IMR-90 (cell line): ENCODE data around the gene MTCL1.

Experiments used
- CEBPB ChIP-seq: IDR thresholded peaks from 2 replicates; pipeline ENCODE4 v1.6.1; 2012; ENCODE audit warnings: low read depth, low read length, improper control_type of control experiment
- MAZ ChIP-seq: IDR thresholded peaks from 2 replicates; pipeline ENCODE4 v1.6.1; 2012; ENCODE audit warnings: low read depth, mild to moderate bottlenecking, low read length, improper control_type of control experiment, moderate library complexity, borderline replicate concordance
- POLR2A ChIP-seq: IDR thresholded peaks from 2 replicates; pipeline ENCODE4 v1.6.1; 2012; ENCODE audit warnings: mild to moderate bottlenecking, low read depth, low read length
- RAD21 ChIP-seq: IDR thresholded peaks from 2 replicates; pipeline ENCODE4 v1.6.1; 2012; ENCODE audit warnings: low read length, improper control_type of control experiment
- RFX5 ChIP-seq: IDR thresholded peaks from 2 replicates; pipeline ENCODE4 v1.8.0; 2012; ENCODE audit warnings: low read depth, mild to moderate bottlenecking, low read length, moderate library complexity
- SMC3 ChIP-seq: fragments of 150-350 bp; IDR thresholded peaks from 2 replicates; pipeline ENCODE4 v1.6.1; 2016; ENCODE audit warnings: low read depth, mild to moderate bottlenecking, antibody characterized with exemption, low read length, moderate library complexity
- TF ChIP-seq, protein P1 (sequence below): conservative IDR thresholded peaks from 2 replicates; pipeline ENCODE4 v1.5.1; 2012; ENCODE audit warnings: mild to moderate bottlenecking, low read depth, low read length, improper control_type of control experiment

GRCh38 chr18:8754995-8755960, 49.9 kb downstream of the MTCL1 start:
- TF ChIP-seq POLR2A: no peak
- TF ChIP-seq, protein P1, sequence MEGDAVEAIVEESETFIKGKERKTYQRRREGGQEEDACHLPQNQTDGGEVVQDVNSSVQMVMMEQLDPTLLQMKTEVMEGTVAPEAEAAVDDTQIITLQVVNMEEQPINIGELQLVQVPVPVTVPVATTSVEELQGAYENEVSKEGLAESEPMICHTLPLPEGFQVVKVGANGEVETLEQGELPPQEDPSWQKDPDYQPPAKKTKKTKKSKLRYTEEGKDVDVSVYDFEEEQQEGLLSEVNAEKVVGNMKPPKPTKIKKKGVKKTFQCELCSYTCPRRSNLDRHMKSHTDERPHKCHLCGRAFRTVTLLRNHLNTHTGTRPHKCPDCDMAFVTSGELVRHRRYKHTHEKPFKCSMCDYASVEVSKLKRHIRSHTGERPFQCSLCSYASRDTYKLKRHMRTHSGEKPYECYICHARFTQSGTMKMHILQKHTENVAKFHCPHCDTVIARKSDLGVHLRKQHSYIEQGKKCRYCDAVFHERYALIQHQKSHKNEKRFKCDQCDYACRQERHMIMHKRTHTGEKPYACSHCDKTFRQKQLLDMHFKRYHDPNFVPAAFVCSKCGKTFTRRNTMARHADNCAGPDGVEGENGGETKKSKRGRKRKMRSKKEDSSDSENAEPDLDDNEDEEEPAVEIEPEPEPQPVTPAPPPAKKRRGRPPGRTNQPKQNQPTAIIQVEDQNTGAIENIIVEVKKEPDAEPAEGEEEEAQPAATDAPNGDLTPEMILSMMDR: no peak
- TF ChIP-seq RFX5: no peak
- 0 out of 2 replicates have a peak, but pooled peaks have one; percentile 2 for TF ChIP-seq SMC3
- TF ChIP-seq CEBPB: no peak
- TF ChIP-seq MAZ: no peak
- TF ChIP-seq RAD21: no peak
